H1 (cell line): Measurements from ENCODE around the gene CRAT. TPM values are rescaled to one million over a fixed set of nuclear protein-coding genes. Genes with fewer than 3 reads are reported as not detected.

Source experiments
- BCL11A ChIP-seq, 2 experiments: IDR thresholded peaks; one replicate each; pipeline ENCODE4 v1.6.1; 2011; ENCODE audit warnings: low read depth in 2 of 2, low read length in 2 of 2, mild to moderate bottlenecking in 2 of 2
- BRCA1 ChIP-seq: IDR thresholded peaks from 2 replicates; pipeline ENCODE4 v1.6.1; 2012; ENCODE audit warnings: low read depth, low read length, improper control_type of control experiment
- CEBPB ChIP-seq: IDR thresholded peaks from 2 replicates; pipeline ENCODE4 v1.6.1; 2012; ENCODE audit warnings: low read depth, low read length
- CREB1 ChIP-seq: IDR thresholded peaks from 2 replicates; pipeline ENCODE4 v1.6.1; 2012; ENCODE audit warnings: inconsistent platforms
- CTBP2 ChIP-seq: IDR thresholded peaks from 2 replicates; pipeline ENCODE4 v1.7.0; 2011; ENCODE audit warnings: borderline replicate concordance, mild to moderate bottlenecking, moderate library complexity, mixed read lengths, low read length; ENCODE audit not compliant: insufficient read depth, insufficient read length
- FOSL1 ChIP-seq: IDR thresholded peaks from 2 replicates; pipeline ENCODE4 v1.6.1; 2011; ENCODE audit warnings: mild to moderate bottlenecking, low read depth, low read length, moderate library complexity; ENCODE audit not compliant: insufficient read depth
- HDAC6 ChIP-seq: IDR thresholded peaks from one replicate; pipeline ENCODE4 v1.7.1; 2012; ENCODE audit warnings: low read depth, mild to moderate bottlenecking, inconsistent platforms, low read length, moderate library complexity
- KDM1A ChIP-seq: fragments of 200-600, 300-600 bp; sonication (generic); IDR thresholded peaks from 2 replicates; pipeline ENCODE4 v1.7.1; 2016; ENCODE audit warnings: mild to moderate bottlenecking, low read length, borderline replicate concordance
- MAFK ChIP-seq: IDR thresholded peaks from 2 replicates; pipeline ENCODE4 v1.6.1; 2012; ENCODE audit warnings: low read depth, mild to moderate bottlenecking, improper control_type of control experiment, low read length
- NANOG ChIP-seq: IDR thresholded peaks from 2 replicates; pipeline ENCODE4 v1.6.1; 2011; ENCODE audit warnings: low read length, low read depth, mild to moderate bottlenecking, inconsistent platforms; ENCODE audit not compliant: insufficient read depth, poor library complexity, severe bottlenecking
- RNF2 ChIP-seq: fragments of 200-900, 300-1000 bp; sonication (generic); IDR thresholded peaks from 2 replicates; pipeline ENCODE4 v1.7.1; 2016; ENCODE audit warnings: borderline replicate concordance, low read depth, mild to moderate bottlenecking, antibody characterized with exemption, low read length; ENCODE audit not compliant: poor library complexity, severe bottlenecking; ENCODE audit errors: missing control alignments
- SUZ12 ChIP-seq: fragments of 200-600 bp; sonication (generic); IDR thresholded peaks from 2 replicates; pipeline ENCODE4 v1.6.1; 2012; ENCODE audit warnings: mild to moderate bottlenecking, inconsistent platforms, low read length, moderate library complexity, mixed read lengths
- TAF1 ChIP-seq: IDR thresholded peaks from 2 replicates; pipeline ENCODE4 v1.6.1; 2011; ENCODE audit warnings: mild to moderate bottlenecking, low read depth, low read length
- TAF7 ChIP-seq: optimal IDR thresholded peaks from 2 replicates; pipeline ENCODE3; 2011; ENCODE audit warnings: low read depth, mild to moderate bottlenecking, inconsistent platforms, low read length, moderate library complexity, borderline replicate concordance
- YY1 ChIP-seq: IDR thresholded peaks from 2 replicates; pipeline ENCODE4 v1.6.1; 2011; ENCODE audit warnings: low read depth, mild to moderate bottlenecking, low read length
- polyA plus RNA-seq, 7 experiments: library from polyadenylated mRNA; depleted of rRNA in 3 of 7; stranded (reverse) in 5 of 7; unstranded in 2 of 7; fragments of >200 nt in 5 of 7; fragments of 200-250 nt in 2 of 7; gene quantifications; 1 replicate in 5 of 7; 2 replicates in 1 of 7; 4 replicates in 1 of 7; pipeline versions ENCODE4 v1.2.1 to v1.2.3, GENCODE V29; 2011 to 2013; ENCODE audit warnings: missing spikeins in 2 of 7, mixed read lengths in 2 of 7
- total RNA-seq: library from RNA; stranded (reverse); fragmentation: NEBNext Ultra II Directional; extraction: Animal tissue kit (Norgen Biotek cat#: 25700); gene quantifications from 2 replicates; pipeline ENCODE4 v1.2.1, GENCODE V29; 2021
- TF ChIP-seq, protein P1 (sequence below): IDR thresholded peaks from 2 replicates; pipeline ENCODE4 v1.6.1; 2012; ENCODE audit warnings: inconsistent platforms
- TF ChIP-seq, protein P2 (sequence below), 3 experiments: IDR thresholded peaks; 1 replicate in 2 of 3; 2 replicates in 1 of 3; pipeline versions ENCODE4 v1.5.1 to v1.6.1; 2011; ENCODE audit warnings: low read length in 3 of 3, mild to moderate bottlenecking in 3 of 3, inconsistent platforms in 2 of 3, low read depth in 1 of 3, moderate library complexity in 1 of 3; ENCODE audit not compliant: insufficient read depth in 1 of 3; ENCODE audit errors: control extremely low read depth in 1 of 3

Gene CRAT
- total and polyA plus RNA-seq, 2 of the 8 experiments (the other 6 are each of a cell fraction or from before 2014, with no cell fraction given): 8.2 to 17.3 TPM

DNA sequence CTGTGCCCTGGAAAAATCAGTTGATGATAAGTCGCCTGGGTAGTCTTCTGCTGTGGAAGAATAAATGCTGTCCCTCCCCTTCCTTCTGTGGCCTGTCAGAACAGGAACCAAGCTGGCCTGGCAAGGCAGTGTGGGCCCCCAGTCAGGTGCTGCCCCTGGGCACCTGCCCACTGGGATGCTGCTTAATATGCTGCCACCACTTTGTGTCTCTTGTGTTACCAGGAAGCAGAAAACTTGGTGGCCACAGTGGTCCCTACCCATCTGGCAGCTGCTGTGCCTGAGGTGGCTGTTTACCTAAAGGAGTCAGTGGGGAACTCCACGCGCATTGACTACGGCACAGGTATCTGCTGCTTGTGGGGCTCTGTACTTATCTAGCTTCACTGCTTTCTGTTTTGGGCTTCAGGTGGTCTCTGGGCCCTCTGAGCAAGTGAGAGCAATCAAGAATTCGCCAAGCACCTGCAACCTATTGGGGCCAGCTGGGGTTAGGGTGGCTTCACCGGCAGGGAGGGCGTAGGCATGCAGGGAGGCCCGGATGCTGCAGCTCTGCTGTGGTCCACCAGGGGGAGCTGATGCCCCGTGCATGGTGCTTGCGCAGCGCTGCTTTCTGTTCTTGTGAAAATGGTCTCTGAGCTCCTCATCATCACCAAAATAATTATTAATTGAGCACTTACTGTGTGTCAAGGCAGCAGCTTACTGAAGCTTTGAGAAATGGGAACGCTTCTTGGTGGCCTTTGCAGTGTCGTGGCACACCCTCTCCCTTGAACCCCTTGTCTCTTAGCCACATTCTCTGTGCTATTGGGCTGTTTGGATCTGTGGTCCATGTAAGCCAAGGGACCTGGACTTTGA, 20.9 kb upstream of the CRAT start (continued):
- TF ChIP-seq YY1 (peak; percentile 49; the same call in 1 of the 2 replicates), TAF1 (no peak), TAF7 (no peak), BRCA1 (no peak), KDM1A (no peak), FOSL1 (no peak), BCL11A (IDR thresholded peaks at IDR 0.05; ENCODE audit: low read depth in 2 of 2, low read length in 2 of 2) (no peak), SUZ12 (no peak), HDAC6 (no peak), CEBPB (no peak), RNF2 (no peak), CREB1 (peak; percentile 55; the same call in 1 of the 2 replicates), MAFK (no peak), NANOG (no peak), CTBP2 (no peak)
- TF ChIP-seq, protein P1, sequence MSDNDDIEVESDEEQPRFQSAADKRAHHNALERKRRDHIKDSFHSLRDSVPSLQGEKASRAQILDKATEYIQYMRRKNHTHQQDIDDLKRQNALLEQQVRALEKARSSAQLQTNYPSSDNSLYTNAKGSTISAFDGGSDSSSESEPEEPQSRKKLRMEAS: peak; percentile 57
- TF ChIP-seq, protein P2, sequence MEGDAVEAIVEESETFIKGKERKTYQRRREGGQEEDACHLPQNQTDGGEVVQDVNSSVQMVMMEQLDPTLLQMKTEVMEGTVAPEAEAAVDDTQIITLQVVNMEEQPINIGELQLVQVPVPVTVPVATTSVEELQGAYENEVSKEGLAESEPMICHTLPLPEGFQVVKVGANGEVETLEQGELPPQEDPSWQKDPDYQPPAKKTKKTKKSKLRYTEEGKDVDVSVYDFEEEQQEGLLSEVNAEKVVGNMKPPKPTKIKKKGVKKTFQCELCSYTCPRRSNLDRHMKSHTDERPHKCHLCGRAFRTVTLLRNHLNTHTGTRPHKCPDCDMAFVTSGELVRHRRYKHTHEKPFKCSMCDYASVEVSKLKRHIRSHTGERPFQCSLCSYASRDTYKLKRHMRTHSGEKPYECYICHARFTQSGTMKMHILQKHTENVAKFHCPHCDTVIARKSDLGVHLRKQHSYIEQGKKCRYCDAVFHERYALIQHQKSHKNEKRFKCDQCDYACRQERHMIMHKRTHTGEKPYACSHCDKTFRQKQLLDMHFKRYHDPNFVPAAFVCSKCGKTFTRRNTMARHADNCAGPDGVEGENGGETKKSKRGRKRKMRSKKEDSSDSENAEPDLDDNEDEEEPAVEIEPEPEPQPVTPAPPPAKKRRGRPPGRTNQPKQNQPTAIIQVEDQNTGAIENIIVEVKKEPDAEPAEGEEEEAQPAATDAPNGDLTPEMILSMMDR (IDR thresholded peaks at IDR 0.05; ENCODE audit: control extremely low read depth in 1 of 3, insufficient read depth in 1 of 3, low read depth in 1 of 3, low read length in 3 of 3): peak; percentile 84 to 100 (median 99)
